Bronchus fibroblast of lung (primary cell): Measurements from ENCODE around the gene SRF. TPM values are rescaled to one million over a fixed set of nuclear protein-coding genes. Genes with fewer than 3 reads are reported as not detected.

Source experiments
- total RNA-seq: library from RNA; depleted of rRNA; stranded (reverse); fragments of >200 nt; gene quantifications from 2 replicates; pipeline ENCODE4 v1.2.3, GENCODE V29; 2015

SRF gene
- 25.9 and 26.0 TPM in 2 replicates for total RNA-seq

DNA sequence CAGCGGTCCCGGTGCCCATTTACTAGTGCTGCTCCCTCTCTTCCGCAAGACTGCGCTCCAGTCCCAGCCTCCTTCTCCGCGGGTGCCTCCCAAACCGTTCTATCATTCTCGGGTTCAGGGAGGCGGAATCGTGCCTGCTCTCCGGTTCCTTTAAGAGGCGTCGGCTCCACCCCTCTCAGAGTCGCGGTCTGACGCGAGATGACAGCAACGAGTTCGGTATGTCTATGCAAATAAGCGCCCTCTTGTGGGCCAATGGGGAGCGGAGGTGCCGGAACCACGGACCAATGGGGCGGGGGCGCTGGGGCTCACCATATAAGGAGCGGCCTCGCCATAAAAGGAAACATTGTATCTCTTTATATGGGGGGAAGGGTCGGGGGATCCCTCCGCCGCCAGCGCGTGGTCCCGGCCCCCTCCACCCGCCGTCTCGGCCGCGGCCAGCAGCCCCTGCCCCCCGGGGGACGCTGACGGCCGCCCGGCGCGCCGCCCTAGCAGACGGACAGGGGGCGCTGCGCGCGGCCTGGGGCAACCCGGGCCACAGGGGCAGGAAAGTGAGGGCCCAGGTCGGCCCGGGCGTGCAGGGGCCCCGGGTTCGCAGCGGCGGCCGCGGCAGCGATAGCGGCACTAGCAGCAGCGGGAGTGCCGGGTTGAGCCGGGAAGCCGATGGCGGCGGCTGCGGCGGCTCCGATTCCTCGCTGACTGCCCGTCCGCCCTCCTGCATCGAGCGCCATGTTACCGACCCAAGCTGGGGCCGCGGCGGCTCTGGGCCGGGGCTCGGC is at the start of gene SRF:
SRF (plus strand) TSS at position 339 of the 776 bp plus-strand sequence; CDS start at position 727, 388 bp downstream.

DNA sequence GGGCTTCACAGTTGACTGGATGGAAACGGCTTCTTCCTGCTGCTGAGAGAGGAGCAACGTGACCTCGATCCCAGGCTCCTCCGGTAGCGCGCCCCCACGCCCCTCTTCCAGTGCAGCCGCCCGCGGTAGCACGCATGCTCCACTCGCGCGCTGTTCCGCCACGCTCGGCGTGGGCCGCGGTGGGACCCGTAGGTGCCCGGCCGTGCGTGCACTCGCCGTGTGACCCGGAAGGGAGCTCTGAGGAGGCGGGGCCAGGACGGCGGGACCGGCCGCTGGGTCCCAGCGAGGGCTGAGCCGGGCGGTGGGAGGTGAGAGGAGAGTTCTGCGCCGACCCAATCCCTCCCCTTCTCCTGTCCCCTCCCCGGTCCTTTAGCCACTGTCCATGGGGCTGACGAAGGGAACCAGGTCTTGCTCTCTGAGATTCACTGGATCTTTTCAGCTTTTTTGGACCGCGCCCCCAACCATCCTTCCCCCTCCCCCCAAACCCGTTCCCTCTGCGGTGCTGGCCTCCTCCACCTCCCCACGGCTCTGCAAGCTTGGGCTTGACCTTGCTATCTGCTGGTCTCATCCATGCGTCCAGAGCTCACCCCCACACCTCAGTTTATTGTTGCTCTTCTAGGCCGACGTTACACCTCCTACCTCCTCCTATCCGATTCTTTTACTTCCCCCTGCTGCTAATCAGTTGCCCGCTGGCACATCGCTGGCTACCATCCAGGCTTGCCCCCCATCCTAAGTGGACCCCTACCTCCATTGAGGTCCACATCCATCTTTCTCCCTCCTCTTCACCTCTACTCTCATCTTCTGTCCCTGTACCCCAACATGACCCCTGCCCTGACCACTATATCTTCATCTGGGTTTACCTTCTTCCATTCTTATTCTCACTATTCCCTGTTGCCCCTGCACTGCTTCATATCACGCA is 11.1 kb downstream of the SRF start, which contains the start of gene CUL9:
CUL9 (plus strand) TSS at position 255 of the 919 bp plus-strand sequence. CDS start 2,115 bp downstream, outside the sequence.

DNA sequence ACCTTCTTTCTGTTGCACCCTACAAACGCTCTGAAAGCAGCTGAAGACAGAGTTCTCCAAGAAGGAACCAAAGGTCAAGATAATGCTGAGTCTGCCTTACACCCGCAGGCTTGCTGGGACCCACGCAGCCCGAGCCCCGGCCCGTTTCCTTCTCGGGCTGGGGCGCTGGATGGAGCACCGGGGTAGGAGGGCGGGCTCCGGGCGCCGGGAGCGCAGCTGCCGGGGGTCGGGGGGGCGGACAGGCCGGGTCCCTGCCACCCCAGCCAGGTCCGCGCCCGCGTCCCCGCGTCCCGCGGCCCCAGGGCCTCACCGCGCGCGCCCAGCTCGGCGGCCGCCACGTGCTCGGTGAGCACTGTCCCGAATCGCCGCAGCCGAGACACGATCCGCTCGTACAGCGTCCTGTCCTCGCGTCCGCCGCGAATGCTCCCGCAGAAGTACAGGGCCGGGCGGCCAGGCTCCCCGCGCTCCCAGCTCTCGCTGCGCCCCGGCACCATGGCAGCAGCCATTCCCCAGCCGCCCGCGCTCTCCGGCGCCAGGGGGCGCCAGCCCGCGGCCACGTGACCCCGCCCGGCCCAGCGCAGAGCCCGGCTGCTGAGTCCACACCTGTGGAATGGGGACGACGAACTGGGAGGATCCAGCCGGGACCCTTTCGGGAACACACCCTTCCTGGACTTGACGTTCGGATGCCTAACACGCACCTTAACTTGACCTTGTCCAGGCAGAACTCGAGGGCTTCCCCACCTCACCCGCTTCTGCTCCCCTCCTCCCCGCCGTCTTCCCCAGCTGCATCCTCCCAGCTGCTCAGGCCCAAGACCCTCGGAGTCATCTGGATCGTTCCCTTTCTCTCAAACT is 58.1 kb downstream of the SRF start, which contains the start of gene DNPH1:
DNPH1 (minus strand) TSS at position 531 of the 852 bp plus-strand sequence; CDS start at position 506, 25 bp downstream.

Other genes starting within 250 kb of the SRF start
- 28.7 and 29.3 TPM in 2 replicates for gene CNPY3, start 241.8 kb upstream of the SRF start, total RNA-seq
- gene GNMT, start 210.5 kb upstream of the SRF start, total RNA-seq, result not detected in 2 replicates
- gene PEX6, start 192.1 kb upstream of the SRF start, total RNA-seq, result 22.0 and 23.2 TPM in 2 replicates
- 54.3 and 71.8 TPM in 2 replicates for gene PPP2R5D, start 186.7 kb upstream of the SRF start, total RNA-seq
- gene MEA1, start 157.3 kb upstream of the SRF start, total RNA-seq, result 110 and 111 TPM in 2 replicates
- 83.7 and 84.1 TPM in 2 replicates for gene KLHDC3, start 157.0 kb upstream of the SRF start, total RNA-seq
- gene RRP36, start 149.6 kb upstream of the SRF start, total RNA-seq, result 109 and 114 TPM in 2 replicates
- gene CUL7, start 117.4 kb upstream of the SRF start, total RNA-seq, result 27.6 and 30.0 TPM in 2 replicates
- 32.6 and 53.5 TPM in 2 replicates for gene MRPL2, start 111.8 kb upstream of the SRF start, total RNA-seq
- 7.6 and 8.3 TPM in 2 replicates for gene KLC4, start 111.6 kb upstream of the SRF start, total RNA-seq
- gene PTK7, start 95.0 kb upstream of the SRF start, total RNA-seq, result 96.6 and 102 TPM in 2 replicates
- 17.4 and 22.9 TPM in 2 replicates for gene CUL9, start 10.9 kb downstream of the SRF start, total RNA-seq
- 70.2 and 74.8 TPM in 2 replicates for gene DNPH1, start 58.2 kb downstream of the SRF start, total RNA-seq
- gene TTBK1, start 72.2 kb downstream of the SRF start, total RNA-seq, result under 0.01 TPM in 1 of 2 replicates, not detected in the other
- gene SLC22A7, start 127.0 kb downstream of the SRF start, total RNA-seq, result not detected in 2 replicates
- not detected in 2 replicates for gene CRIP3, start 137.6 kb downstream of the SRF start, total RNA-seq
- 5.4 and 6.2 TPM in 2 replicates for gene ZNF318, start 198.4 kb downstream of the SRF start, total RNA-seq